K562 treated with DMSO at 1 percent for 48 hours (cell line): ENCODE data around the gene TPD52L1. TPM values are rescaled to one million over a fixed set of nuclear protein-coding genes. Genes with fewer than 3 reads are reported as not detected.

Source experiments
- total RNA-seq: library from RNA; unstranded; fragments of 300-600 nt; gene quantifications from 2 replicates; pipeline ENCODE4 v1.2.3, GENCODE V29; 2022; ENCODE audit warnings: low replicate concordance; ENCODE audit errors: extremely low read depth

The TPD52L1 gene
- not detected in 2 replicates for total RNA-seq

GRCh38 chr6:125153391-125154117, at the start of gene TPD52L1:
Gene TPD52L1 (plus strand): TSS chr6:125153773. CDS start chr6:125153952, 179 bp downstream.

GRCh38 chr6:125301435-125302391, 148.1 kb downstream of the TPD52L1 start, which contains the start of gene HDDC2:
Gene HDDC2 (minus strand): TSS chr6:125301967. CDS start chr6:125301932, 35 bp downstream.

Other genes starting within 250 kb of the TPD52L1 start
- not detected in 2 replicates for gene RNF217, start 191.3 kb upstream of the TPD52L1 start, total RNA-seq
- not detected in 2 replicates for gene HDDC2, start 148.2 kb downstream of the TPD52L1 start, total RNA-seq